Upper lobe of left lung (tissue), 6 donors: ENCODE measurements around the gene PHLPP2. TPM values are rescaled to one million over a fixed set of nuclear protein-coding genes. Genes with fewer than 3 reads are reported as not detected.
A peak's percentile ranks its signal among the peaks of the same experiment; 100 is the strongest.
"Not testable (repeated sequence)": the region's sequence is repeated elsewhere in the genome, so short reads cannot be mapped to it uniquely, and the experiment has no call there.

Experiments used
- ATAC-seq, 2 donors: fragments of 200-7000 bp; cut with Tn5 transposase; one replicate each; pipeline ENCODE4 v1.9.1; 2022; ENCODE audit warnings: mild to moderate bottlenecking in 2 of 2, moderate library complexity in 2 of 2; ENCODE audit not compliant: low FRiP score in 2 of 2
- DNase-seq, 2 donors: peaks; one replicate each; pipeline ENCODE4 v3.0.0-alpha.2; 2019 to 2020
- H3K27ac ChIP-seq, 4 donors: fragments of 200-600 bp; sonication (generic); one replicate each; pipeline ENCODE4 v1.5.1; 2016 to 2019
- H3K27me3 ChIP-seq, 4 donors: fragments of 200-600 bp; sonication (generic); one replicate each; pipeline ENCODE4 v1.5.1; 2017 to 2019
- H3K36me3 ChIP-seq, 4 donors: fragments of 200-600 bp; sonication (generic); one replicate each; pipeline ENCODE4 v1.5.1; 2016 to 2019
- H3K4me1 ChIP-seq, 4 donors: fragments of 200-600 bp; sonication (generic); one replicate each; pipeline ENCODE4 v1.5.1; 2018 to 2019
- H3K4me3 ChIP-seq, 4 donors: fragments of 200-600 bp; sonication (generic); one replicate each; pipeline ENCODE4 v1.5.1; 2017 to 2019; ENCODE audit warnings: mild to moderate bottlenecking in 2 of 4, moderate library complexity in 1 of 4
- H3K9me3 ChIP-seq, 4 donors: fragments of 200-600 bp; sonication (generic); one replicate each; pipeline ENCODE4 v1.5.1; 2018 to 2019
- CTCF ChIP-seq, 6 experiments: fragments of 450-650 bp in 4 of 6; fragments of 200-600 bp in 2 of 6; sonication (generic) in 2 of 6; IDR thresholded peaks; one replicate each; pipeline ENCODE4 v1.5.1; 2016 to 2019; ENCODE audit warnings: antibody characterized with exemption in 6 of 6
- EP300 ChIP-seq, 4 donors: sonication (generic); formaldehyde crosslinking; IDR thresholded peaks; one replicate each; pipeline ENCODE4 v1.5.1; 2017; ENCODE audit warnings: antibody characterized with exemption in 4 of 4, control low read depth in 2 of 4
- POLR2A ChIP-seq, 4 donors: fragments of 450-650 bp; IDR thresholded peaks; one replicate each; pipeline ENCODE4 v1.5.1; 2016 to 2017; ENCODE audit warnings: antibody characterized with exemption in 4 of 4, mild to moderate bottlenecking in 2 of 4
- POLR2AphosphoS5 ChIP-seq, 2 donors: sonication (generic); formaldehyde crosslinking; IDR thresholded peaks; one replicate each; pipeline ENCODE4 v1.5.1; 2017; ENCODE audit warnings: antibody characterized with exemption in 2 of 2
- WGBS, 2 donors: methylation state at CpG; one replicate each; pipeline ENCODE4 v1.1.5; 2017 to 2018; 5-methylcytosine and 5-hydroxymethylcytosine counted together
- total RNA-seq, 6 donors: library from RNA; depleted of rRNA in 4 of 6; stranded (reverse); fragments of >200 nt in 4 of 6; gene quantifications; one replicate each; pipeline versions ENCODE4 v1.1.0 to v1.2.1, GENCODE V29; 2016 to 2021
- donor health status: DM: no; HTN: no; CAD: no; lungs with moderate emphysema.
- donor health status: DM: no; HTN: yes; CAD: no; lungs with severe emphysema.

The PHLPP2 gene
- total RNA-seq, 6 donors from 2014 or later: 4.2 to 12.6 (median 8.4) TPM

- Histone ChIP-seq H3K27ac (no peak overlapping the region), H3K4me1 (peaks cover 12 to 25% (median 18%) of the 10 kb centered on the region in 4 donors), H3K36me3 (no peaks in the 10 kb centered on the region), H3K4me3 (peak overlapping the region in 3 of 4 donors; percentile 55 to 67 (median 61)), H3K27me3 (peaks cover 0 to 17% (median 11%) of the 10 kb centered on the region in 4 donors), H3K9me3 (no peaks in the 10 kb centered on the region)
- TF ChIP-seq POLR2AphosphoS5 (IDR thresholded peaks at IDR 0.05): no peak
- TF ChIP-seq POLR2A (IDR thresholded peaks at IDR 0.05): no peak
- no peak for TF ChIP-seq CTCF (IDR thresholded peaks at IDR 0.05)
- TF ChIP-seq EP300 (IDR thresholded peaks at IDR 0.05): no peak
- peak in 1 of 2 donors; percentile 7 for ATAC-seq
- WGBS, 2 donors: 87 to 89% methylated on average over 7 of the region's 7 CpGs
- no peak for DNase-seq
Observed at GRCh38 chr16:71625113-71625850, 99.2 kb downstream of the PHLPP2 start.

- no peak for DNase-seq
- peaks cover 11 to 19% (median 13%) of the 10 kb centered on the region in 4 donors for H3K4me1 ChIP-seq
- WGBS, 2 donors: 51 to 54% methylated on average over 3 of the region's 3 CpGs
Observed at GRCh38 chr16:71623597-71623996, 100.9 kb downstream of the PHLPP2 start.

GRCh38 chr16:71622088-71622487 is 102.4 kb downstream of the PHLPP2 start:
- ATAC-seq (no peak), DNase-seq (no peak)
- no peak overlapping the region for H3K4me3 ChIP-seq
- no peak overlapping the region for H3K27ac ChIP-seq
- TF ChIP-seq CTCF (IDR thresholded peaks at IDR 0.05) (no peak), POLR2AphosphoS5 (IDR thresholded peaks at IDR 0.05) (no peak), POLR2A (IDR thresholded peaks at IDR 0.05) (no peak), EP300 (IDR thresholded peaks at IDR 0.05) (no peak)
- H3K27me3 ChIP-seq: peaks cover 0 to 16% (median 10%) of the 10 kb centered on the region in 4 donors
- no peaks in the 10 kb centered on the region for H3K9me3 ChIP-seq
- peaks cover 11 to 15% (median 12%) of the 10 kb centered on the region in 4 donors for H3K4me1 ChIP-seq
- no peaks in the 10 kb centered on the region for H3K36me3 ChIP-seq

More at GRCh38 chr16:71623597-71623996, 100.9 kb downstream of the PHLPP2 start:
- no peak for TF ChIP-seq POLR2AphosphoS5 (IDR thresholded peaks at IDR 0.05)
- TF ChIP-seq POLR2A (IDR thresholded peaks at IDR 0.05): no peak
- no peak for TF ChIP-seq CTCF (IDR thresholded peaks at IDR 0.05)
- TF ChIP-seq EP300 (IDR thresholded peaks at IDR 0.05): no peak
- ATAC-seq: no peak
- Histone ChIP-seq H3K27me3 (peaks cover 0 to 17% (median 11%) of the 10 kb centered on the region in 4 donors), H3K9me3 (no peaks in the 10 kb centered on the region), H3K27ac (no peak overlapping the region), H3K4me3 (no peak overlapping the region), H3K36me3 (no peaks in the 10 kb centered on the region)

GRCh38 chr16:71618429-71618828 is 106.1 kb downstream of the PHLPP2 start:
- H3K9me3 ChIP-seq: no peaks in the 10 kb centered on the region
- 72 to 86% methylated on average over 4 of the region's 4 CpGs for WGBS, 2 donors
- no peak overlapping the region for H3K4me3 ChIP-seq
- no peaks in the 10 kb centered on the region for H3K36me3 ChIP-seq
- TF ChIP-seq CTCF (IDR thresholded peaks at IDR 0.05) (no peak), EP300 (IDR thresholded peaks at IDR 0.05) (no peak), POLR2AphosphoS5 (IDR thresholded peaks at IDR 0.05) (no peak), POLR2A (IDR thresholded peaks at IDR 0.05) (no peak)
- no peak for ATAC-seq
- no peak overlapping the region for H3K27ac ChIP-seq
- DNase-seq: no peak
- H3K27me3 ChIP-seq: no peaks in the 10 kb centered on the region
- no peaks in the 10 kb centered on the region for H3K4me1 ChIP-seq

GRCh38 chr16:71614956-71615355 is 109.5 kb downstream of the PHLPP2 start:
- H3K27ac ChIP-seq, H3K9me3 ChIP-seq, DNase-seq, H3K4me3 ChIP-seq, H3K4me1 ChIP-seq, H3K36me3 ChIP-seq, ATAC-seq, H3K27me3 ChIP-seq: not testable (repeated sequence)
- 84 to 86% methylated on average over 8 of the region's 8 CpGs for WGBS, 2 donors
